A673 (cell line): Measurements from ENCODE around the gene RAMP1.

ENCODE experiments used
- EZH2 ChIP-seq: fragments of 200-600 bp; sonication (generic); IDR thresholded peaks from 2 replicates; pipeline ENCODE4 v1.6.1; 2017; ENCODE audit warnings: borderline replicate concordance, low read depth, mild to moderate bottlenecking, mixed read lengths, antibody characterized with exemption, low read length; ENCODE audit not compliant: poor library complexity, severe bottlenecking
- TF ChIP-seq, protein P1 (sequence below): fragments of 300-800, 200-600 bp; sonication (generic); conservative IDR thresholded peaks from 2 replicates; pipeline ENCODE4 v1.5.1; 2017; ENCODE audit warnings: low read depth, mild to moderate bottlenecking, antibody characterized with exemption, low read length, moderate library complexity, mixed read lengths

DNA sequence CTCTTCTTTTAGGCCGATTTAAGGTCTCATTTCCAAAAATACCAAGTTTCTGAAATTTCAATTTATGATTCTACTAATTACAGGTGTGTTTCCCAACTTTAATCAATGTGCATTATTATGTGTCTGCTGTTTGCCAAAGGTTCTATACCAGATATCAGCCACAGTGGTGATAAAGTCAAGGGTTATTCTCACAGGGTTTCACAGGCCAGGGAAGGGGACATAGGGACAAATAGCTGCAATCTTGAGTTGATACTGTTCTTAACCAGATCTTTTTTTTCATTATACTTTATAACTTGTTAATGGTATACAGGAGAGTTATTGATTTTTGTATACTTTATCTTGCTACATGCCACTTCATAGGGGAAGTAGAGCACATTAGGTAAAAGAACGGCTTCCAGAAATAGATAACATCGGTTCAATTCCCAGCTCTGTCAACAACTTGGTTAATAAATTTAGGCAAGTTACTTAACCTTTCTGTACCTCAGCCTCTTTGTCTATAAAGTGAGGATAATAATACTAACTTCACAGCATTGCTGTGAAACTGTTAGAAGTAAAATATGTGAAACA, 31.9 kb upstream of the RAMP1 start:
- TF ChIP-seq, protein P1, sequence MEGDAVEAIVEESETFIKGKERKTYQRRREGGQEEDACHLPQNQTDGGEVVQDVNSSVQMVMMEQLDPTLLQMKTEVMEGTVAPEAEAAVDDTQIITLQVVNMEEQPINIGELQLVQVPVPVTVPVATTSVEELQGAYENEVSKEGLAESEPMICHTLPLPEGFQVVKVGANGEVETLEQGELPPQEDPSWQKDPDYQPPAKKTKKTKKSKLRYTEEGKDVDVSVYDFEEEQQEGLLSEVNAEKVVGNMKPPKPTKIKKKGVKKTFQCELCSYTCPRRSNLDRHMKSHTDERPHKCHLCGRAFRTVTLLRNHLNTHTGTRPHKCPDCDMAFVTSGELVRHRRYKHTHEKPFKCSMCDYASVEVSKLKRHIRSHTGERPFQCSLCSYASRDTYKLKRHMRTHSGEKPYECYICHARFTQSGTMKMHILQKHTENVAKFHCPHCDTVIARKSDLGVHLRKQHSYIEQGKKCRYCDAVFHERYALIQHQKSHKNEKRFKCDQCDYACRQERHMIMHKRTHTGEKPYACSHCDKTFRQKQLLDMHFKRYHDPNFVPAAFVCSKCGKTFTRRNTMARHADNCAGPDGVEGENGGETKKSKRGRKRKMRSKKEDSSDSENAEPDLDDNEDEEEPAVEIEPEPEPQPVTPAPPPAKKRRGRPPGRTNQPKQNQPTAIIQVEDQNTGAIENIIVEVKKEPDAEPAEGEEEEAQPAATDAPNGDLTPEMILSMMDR, result no peak
- TF ChIP-seq EZH2, result no peak
